Fibroblast of mammary gland (primary cell): ENCODE results near the gene KMT2C.
"Not testable (repeated sequence)": the region's sequence is repeated elsewhere in the genome, so short reads cannot be mapped to it uniquely, and the experiment has no call there.

Experiments
- DNase-seq: peaks from one replicate; pipeline ENCODE4 v3.0.0-alpha.2; 2010; ENCODE audit warnings: low read depth
- H3K4me3 ChIP-seq: 2 replicates; pipeline ENCODE4 v1.5.1; 2011; ENCODE audit warnings: low read depth, mild to moderate bottlenecking, low read length, moderate library complexity; ENCODE audit not compliant: control insufficient read depth
- CTCF ChIP-seq: conservative IDR thresholded peaks from 2 replicates; pipeline ENCODE4 v1.5.1; 2011; ENCODE audit warnings: low read depth, low read length, inconsistent platforms; ENCODE audit not compliant: control insufficient read depth, insufficient read depth

Gene KMT2C

GRCh38 chr7:152292897-152293296 lies 142.9 kb downstream of the KMT2C start:
- DNase-seq = no peak
- no peak overlapping the region for H3K4me3 ChIP-seq
- no peak for TF ChIP-seq CTCF

- DNase-seq = not testable (repeated sequence)
Measured at GRCh38 chr7:152286972-152287371, 148.8 kb downstream of the KMT2C start.

GRCh38 chr7:152286219-152286618 lies 149.6 kb downstream of the KMT2C start:
- DNase-seq, H3K4me3 ChIP-seq: not testable (repeated sequence)

More at GRCh38 chr7:152286972-152287371, 148.8 kb downstream of the KMT2C start:
- not testable (repeated sequence) for H3K4me3 ChIP-seq

GRCh38 chr7:152284998-152285397 lies 150.8 kb downstream of the KMT2C start:
- DNase-seq, H3K4me3 ChIP-seq: not testable (repeated sequence)

- DNase-seq, H3K4me3 ChIP-seq: not testable (repeated sequence)
Measured at GRCh38 chr7:152277687-152278086, 158.1 kb downstream of the KMT2C start.

- not testable (repeated sequence) for DNase-seq, H3K4me3 ChIP-seq
Measured at GRCh38 chr7:152270427-152270826, 165.4 kb downstream of the KMT2C start.

- DNase-seq, H3K4me3 ChIP-seq: not testable (repeated sequence)
Measured at GRCh38 chr7:152266859-152267258, 168.9 kb downstream of the KMT2C start.

- DNase-seq, H3K4me3 ChIP-seq: not testable (repeated sequence)
Measured at GRCh38 chr7:152264915-152265314, 170.9 kb downstream of the KMT2C start.

GRCh38 chr7:152262146-152262545 lies 173.7 kb downstream of the KMT2C start:
- DNase-seq = not testable (repeated sequence)

GRCh38 chr7:152259645-152260044 lies 176.2 kb downstream of the KMT2C start:
- not testable (repeated sequence) for DNase-seq, H3K4me3 ChIP-seq

More at GRCh38 chr7:152262146-152262545, 173.7 kb downstream of the KMT2C start:
- H3K4me3 ChIP-seq = not testable (repeated sequence)

- not testable (repeated sequence) for H3K4me3 ChIP-seq, DNase-seq
Measured at GRCh38 chr7:152247851-152248250, 188.0 kb downstream of the KMT2C start.

- DNase-seq, H3K4me3 ChIP-seq: not testable (repeated sequence)
Measured at GRCh38 chr7:152245417-152245816, 190.4 kb downstream of the KMT2C start.

- DNase-seq = not testable (repeated sequence)
Measured at GRCh38 chr7:152243464-152243863, 192.3 kb downstream of the KMT2C start.

GRCh38 chr7:152241301-152241700 lies 194.5 kb downstream of the KMT2C start:
- not testable (repeated sequence) for DNase-seq, H3K4me3 ChIP-seq

More at GRCh38 chr7:152243464-152243863, 192.3 kb downstream of the KMT2C start:
- H3K4me3 ChIP-seq = not testable (repeated sequence)

- not testable (repeated sequence) for H3K4me3 ChIP-seq, DNase-seq
Measured at GRCh38 chr7:152236306-152236705, 199.5 kb downstream of the KMT2C start.

- DNase-seq = peak; percentile 5
- not testable (repeated sequence) for H3K4me3 ChIP-seq
Measured at GRCh38 chr7:152234421-152234820, 201.4 kb downstream of the KMT2C start.
